HG03280 (cell line): ENCODE results near the gene NXPE2.
"Not testable (repeated sequence)": the region's sequence is repeated elsewhere in the genome, so short reads cannot be mapped to it uniquely, and the experiment has no call there.

ENCODE experiments used
- ATAC-seq: cut with Tn5 transposase; IDR thresholded peaks from one replicate; pipeline ENCODE4 v1.9.1; 2021; ENCODE audit warnings: mild to moderate bottlenecking, moderate library complexity; ENCODE audit not compliant: unreplicated experiment

The NXPE2 gene

DNA sequence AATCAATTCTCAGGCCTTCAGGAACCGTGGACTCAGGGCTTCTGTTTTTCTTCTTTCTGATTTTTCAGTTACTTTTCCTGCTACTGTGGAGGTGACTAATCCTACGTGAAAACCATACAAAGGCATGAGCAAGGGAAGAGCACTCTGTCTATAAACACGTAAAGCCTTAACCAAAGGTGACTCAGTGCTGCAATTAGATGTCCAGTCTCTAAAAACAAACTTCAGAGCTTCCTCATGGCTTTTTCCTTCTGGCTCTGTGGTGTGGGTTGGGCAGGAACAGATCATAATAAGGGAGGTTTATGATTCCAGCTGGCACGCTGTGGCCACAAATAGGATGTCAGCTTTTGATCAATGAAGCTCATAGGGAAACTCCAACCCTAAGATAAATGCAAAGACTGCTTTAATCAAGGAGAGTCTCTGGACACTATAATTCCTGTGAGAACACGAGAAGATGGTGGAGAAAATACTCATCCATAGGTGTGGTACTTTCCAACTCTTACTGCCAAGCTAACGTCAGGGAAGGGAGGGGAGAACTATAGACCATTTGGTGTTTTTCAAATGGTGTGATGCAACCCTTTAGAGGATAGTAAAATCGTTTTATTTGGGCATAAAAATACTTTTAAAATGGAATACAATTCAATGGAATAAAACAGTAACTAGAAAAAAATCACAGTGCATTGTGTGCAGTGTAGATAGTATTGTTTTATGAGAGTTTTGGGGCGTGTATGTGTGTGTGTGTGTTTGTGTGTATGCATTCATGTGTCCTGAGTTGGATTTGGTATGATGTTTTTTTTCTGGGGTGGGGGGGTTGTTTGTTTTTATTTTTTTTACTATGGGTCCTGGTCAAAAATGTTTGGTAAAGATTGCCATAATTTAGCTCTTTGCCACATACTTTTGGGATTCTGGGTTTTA lies at the start of gene NXPE2:
TSS of gene NXPE2 (plus strand) at position 403 of the 912 bp plus-strand sequence. CDS start at position 452, 49 bp downstream.
- ATAC-seq: no peak

- ATAC-seq: not testable (repeated sequence)
These were observed 46.8 kb upstream of the NXPE2 start for GRCh38 chr11:114631445-114631965.

- not testable (repeated sequence) for ATAC-seq
These were observed 38.9 kb upstream of the NXPE2 start for GRCh38 chr11:114639440-114639839.

- ATAC-seq: no peak
These were observed 27.7 kb upstream of the NXPE2 start for GRCh38 chr11:114650661-114651060.

DNA sequence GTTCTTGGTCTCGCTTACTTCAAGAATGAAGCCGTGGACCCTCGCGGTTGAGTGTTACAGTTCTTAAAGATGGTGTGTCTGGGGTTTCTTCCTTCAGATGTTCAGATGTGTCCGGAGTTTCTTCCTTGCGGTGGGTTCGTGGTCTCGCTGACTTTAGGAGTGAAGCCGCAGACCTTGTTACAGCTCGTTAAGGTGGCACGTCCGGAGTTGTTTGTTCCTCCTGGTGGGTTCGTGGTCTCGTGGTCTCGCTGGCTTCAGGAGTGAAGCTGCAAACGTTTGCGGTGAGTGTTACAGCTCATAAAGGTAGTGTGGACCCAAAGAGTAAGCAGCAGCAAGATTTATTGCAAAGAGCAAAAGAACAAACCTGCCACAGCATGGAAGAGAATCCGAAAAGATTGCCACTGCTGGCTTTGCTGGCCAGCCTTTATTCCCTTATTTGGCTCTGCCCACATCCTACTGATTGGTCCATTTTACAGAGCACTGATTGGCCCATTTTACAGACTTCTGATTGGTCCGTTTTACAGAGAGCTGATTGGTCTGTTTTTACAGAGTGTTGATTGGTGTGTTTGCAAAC lies 27.1 kb upstream of the NXPE2 start:
- no peak for ATAC-seq

GRCh38 chr11:114653148-114653547 lies 25.2 kb upstream of the NXPE2 start:
- ATAC-seq: no peak

GRCh38 chr11:114664641-114665040 lies 13.7 kb upstream of the NXPE2 start:
- no peak for ATAC-seq

DNA sequence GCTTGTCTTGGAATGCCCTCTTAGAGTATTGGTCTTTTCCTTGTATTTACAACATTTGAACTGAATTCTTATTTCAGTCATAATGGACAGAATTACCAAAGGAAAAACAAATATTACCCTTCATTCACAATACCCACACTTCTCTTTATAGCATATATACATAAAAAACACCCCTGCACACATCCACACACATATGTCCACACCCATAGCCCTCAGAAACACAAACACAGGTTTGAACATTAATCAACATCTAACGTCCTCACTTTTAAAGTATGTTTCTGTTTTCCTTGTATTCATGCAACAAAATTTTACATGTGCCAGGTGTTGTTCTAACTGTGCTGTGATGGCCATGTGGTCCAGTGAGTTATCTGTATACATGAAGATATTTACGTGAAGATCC lies 11.6 kb upstream of the NXPE2 start:
- no peak for ATAC-seq

- ATAC-seq: no peak
These were observed 10.2 kb upstream of the NXPE2 start for GRCh38 chr11:114668109-114668508.

DNA sequence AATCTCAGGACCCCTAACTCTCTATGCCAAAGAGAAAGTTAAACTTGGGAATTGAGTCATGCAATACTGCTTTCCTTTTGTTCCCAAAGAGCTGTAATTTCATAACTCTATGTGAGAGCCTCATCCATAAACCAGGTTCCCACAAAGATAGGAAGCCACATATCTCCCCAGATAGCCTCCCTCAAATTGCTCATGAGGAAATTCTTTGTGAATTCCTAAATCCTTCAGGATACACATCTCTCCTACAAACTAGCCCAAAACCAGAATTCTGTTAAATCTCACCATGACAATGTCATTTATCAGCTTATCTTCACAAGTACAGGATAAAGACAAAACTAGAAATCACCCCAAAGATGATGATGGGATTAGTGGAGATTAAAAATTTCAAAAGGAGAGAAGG lies 4.7 kb upstream of the NXPE2 start:
- no peak for ATAC-seq

DNA sequence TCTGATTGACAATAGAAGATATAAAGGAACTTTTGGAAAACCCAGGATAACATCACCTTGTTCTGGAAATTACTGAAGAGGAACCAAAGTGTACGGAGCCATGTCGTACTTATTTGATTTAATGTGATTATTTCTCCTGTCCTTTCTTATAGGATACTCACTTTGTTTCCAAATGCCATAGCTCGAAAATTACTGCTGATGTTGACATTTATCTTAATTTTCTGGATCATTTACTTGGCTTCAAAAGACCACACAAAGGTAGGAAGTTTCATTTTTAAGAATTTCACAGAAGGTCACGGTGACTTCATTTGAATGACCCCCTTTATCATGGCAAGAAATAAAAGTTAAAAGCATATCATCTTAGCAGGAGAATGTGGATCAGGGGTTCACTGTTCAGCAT lies 1.2 kb downstream of the NXPE2 start:
- no peak for ATAC-seq

- no peak for ATAC-seq
These were observed 4.7 kb downstream of the NXPE2 start for GRCh38 chr11:114683007-114683406.

- no peak for ATAC-seq
These were observed 6.3 kb downstream of the NXPE2 start for GRCh38 chr11:114684636-114685035.

DNA sequence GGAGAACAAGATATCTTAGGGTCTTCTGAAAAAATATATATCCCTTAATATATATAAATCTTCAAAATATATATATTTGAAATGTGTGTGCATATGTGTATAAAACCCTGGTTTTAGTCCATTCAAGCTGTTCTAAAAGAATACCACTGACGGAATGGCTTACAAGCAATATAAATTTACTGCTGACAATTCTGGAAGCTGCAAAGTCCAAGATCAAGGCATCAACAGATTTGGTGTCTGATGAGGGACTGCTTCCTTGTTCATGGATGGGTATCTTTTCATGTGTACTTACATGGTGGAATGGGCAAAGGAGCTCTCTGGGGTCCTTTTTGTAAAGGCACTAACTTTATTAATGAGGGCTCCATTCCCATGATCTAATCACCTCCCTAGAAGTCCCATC lies 6.8 kb downstream of the NXPE2 start:
- ATAC-seq: no peak

GRCh38 chr11:114705280-114706024 lies 27.1 kb downstream of the NXPE2 start:
- ATAC-seq: no peak

DNA sequence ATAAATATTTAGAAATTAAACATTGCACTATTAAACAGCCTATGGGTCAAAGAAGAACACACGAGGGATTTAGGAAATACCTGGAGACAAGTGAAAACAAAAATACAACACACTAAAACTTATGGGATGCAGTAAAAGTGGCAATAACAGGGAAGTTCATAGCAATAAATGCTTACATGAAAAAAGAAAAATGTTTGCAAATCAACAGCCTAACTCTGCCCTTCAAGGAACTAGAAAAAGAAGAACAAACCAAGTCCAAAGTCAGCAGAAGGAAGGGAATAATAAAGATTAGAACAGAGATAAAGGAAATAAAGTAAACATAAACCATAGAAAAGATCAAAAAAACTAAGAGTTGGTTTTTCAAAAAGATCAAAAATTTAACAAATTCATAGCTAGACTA lies 31.6 kb downstream of the NXPE2 start:
- no peak for ATAC-seq

DNA sequence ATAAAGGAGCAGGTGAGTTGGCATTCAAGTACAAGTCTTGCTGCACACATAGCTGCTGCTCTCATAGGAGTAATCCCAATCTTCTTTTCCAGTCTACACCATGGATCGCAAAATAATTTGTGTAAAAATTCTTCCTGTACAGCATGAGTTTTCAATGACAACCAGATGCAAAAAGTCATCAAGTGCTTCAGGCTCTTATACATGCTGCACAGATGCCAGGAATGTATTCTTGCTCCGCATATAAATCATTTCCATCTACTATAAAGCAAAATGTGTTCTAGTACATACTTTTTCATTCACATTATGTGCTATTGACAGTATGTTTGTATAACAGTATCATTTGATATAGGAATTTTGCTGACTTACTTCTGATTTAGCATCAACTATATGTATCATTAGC lies 35.4 kb downstream of the NXPE2 start:
- ATAC-seq: no peak

DNA sequence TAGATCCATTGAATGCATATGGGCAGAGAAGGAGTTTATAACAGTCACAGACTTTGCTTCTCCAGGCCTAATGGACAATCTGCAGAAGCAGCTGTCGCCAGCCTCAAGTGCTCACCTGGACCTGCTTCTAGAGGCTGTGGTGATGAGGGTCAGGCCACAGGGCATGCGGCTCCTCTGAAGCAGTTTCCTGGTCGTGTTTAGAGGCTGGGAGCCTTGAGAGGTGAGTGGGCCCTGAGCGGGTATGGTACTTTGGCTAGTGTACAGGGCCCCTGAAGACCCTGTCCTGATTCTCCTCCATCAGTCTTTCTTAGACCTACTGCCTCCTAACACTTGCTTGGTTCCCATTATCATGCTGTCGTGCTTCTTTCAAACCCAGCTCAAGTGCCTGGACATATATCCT lies 41.2 kb downstream of the NXPE2 start:
- ATAC-seq: no peak

- ATAC-seq: no peak
These were observed 46.7 kb downstream of the NXPE2 start for GRCh38 chr11:114724916-114725524.

GRCh38 chr11:114725623-114726022 lies 47.3 kb downstream of the NXPE2 start:
- no peak for ATAC-seq

- ATAC-seq: no peak
These were observed 58.5 kb downstream of the NXPE2 start for GRCh38 chr11:114736806-114737205.
